HCT116 (cell line): ENCODE data around the gene PGBD2. TPM values are rescaled to one million over a fixed set of nuclear protein-coding genes. Genes with fewer than 3 reads are reported as not detected.
"Not testable (repeated sequence)": the region's sequence is repeated elsewhere in the genome, so short reads cannot be mapped to it uniquely, and the experiment has no call there.

Experiments
- ATAC-seq: fragments of 200-7000 bp; cut with Tn5 transposase; 2 replicates; pipeline ENCODE4 v1.9.1; 2020; ENCODE audit warnings: mild to moderate bottlenecking, moderate library complexity
- BruUV-seq: library from RNA; stranded (reverse); fragments of 400-500 nt; replicated peaks from 2 replicates; lab custom pipeline; 2021; lab: Mats Ljungman, UMichigan
- CTCF ChIA-PET: fragments of 300-600 bp; sonication (Branson Sonifier 250); formaldehyde crosslinking; loops from one replicate; lab custom pipeline; 2021; ENCODE audit warnings: antibody characterized with exemption; lab: Charles Lee
- POLR2A ChIA-PET: fragments of 300-600, 350-600 bp; sonication (Branson Sonifier 250); formaldehyde crosslinking; loops from one replicate; lab custom pipeline; 2021; ENCODE audit warnings: antibody characterized with exemption; lab: Charles Lee
- RAD21 ChIA-PET, 2 experiments: fragments of 300-600 bp; sonication (Branson Sonifier 250); formaldehyde crosslinking; loops; one replicate each; lab custom pipeline; 2023; ENCODE audit warnings: low total read pairs in 2 of 2; ENCODE audit not compliant: uncharacterized antibody in 2 of 2, unreplicated experiment in 2 of 2, low non-redundant PET in 1 of 2; lab: Charles Lee
- DNase-seq: peaks from one replicate; pipeline ENCODE4 v3.0.0-alpha.2; 2010; ENCODE audit warnings: low read depth, low spot score
- H2AFZ ChIP-seq: fragments of 200-600 bp; shearing (Covaris generic), sonication (generic); 2 replicates; pipeline ENCODE4 v1.6.1; 2017; ENCODE audit warnings: low read depth, mixed run types, mixed read lengths, antibody characterized with exemption, low read length; ENCODE audit not compliant: poor library complexity, severe bottlenecking
- H3K27ac ChIP-seq: 2 replicates; pipeline ENCODE4 v1.5.1; 2012; ENCODE audit warnings: low read depth, low read length
- H3K27me3 ChIP-seq: fragments of 200-600 bp; sonication (generic); 2 replicates; pipeline ENCODE4 v1.6.1; 2016; ENCODE audit warnings: mixed run types, low read length, mixed read lengths; ENCODE audit not compliant: insufficient read depth
- H3K36me3 ChIP-seq, 2 experiments: fragments of 200-500 bp in 1 of 2; fragments of 200-600 bp in 1 of 2; sonication (Bioruptor generic) in 1 of 2; sonication (generic) in 1 of 2; 2 replicates each; pipeline versions ENCODE4 v1.5.1 to v1.6.1; 2014 to 2016; ENCODE audit warnings: low read length in 2 of 2, inconsistent platforms in 1 of 2, mixed read lengths in 1 of 2, mixed run types in 1 of 2; ENCODE audit not compliant: insufficient read depth in 2 of 2, control insufficient read depth in 1 of 2
- H3K4me1 ChIP-seq, 2 experiments: fragments of 200-600 bp in 1 of 2; sonication (generic) in 1 of 2; 2 replicates each; pipeline versions ENCODE4 v1.5.1 to v1.6.1; 2012 to 2017; ENCODE audit warnings: low read length in 2 of 2, inconsistent platforms in 1 of 2, mild to moderate bottlenecking in 1 of 2, mixed read lengths in 1 of 2, mixed run types in 1 of 2, moderate library complexity in 1 of 2; ENCODE audit not compliant: insufficient read depth in 2 of 2, control insufficient read depth in 1 of 2
- H3K4me2 ChIP-seq: fragments of 200-600 bp; sonication (generic); 2 replicates; pipeline ENCODE4 v1.6.1; 2017; ENCODE audit warnings: mixed run types, low read length, mixed read lengths
- H3K4me3 ChIP-seq, 2 experiments: fragments of 200-600 bp in 1 of 2; sonication (generic) in 1 of 2; replicated peaks in 1 of 2; 2 replicates each; pipeline ENCODE4 v1.5.1; 2011 to 2016; ENCODE audit warnings: low read length in 2 of 2, control low read depth in 1 of 2, low read depth in 1 of 2, mild to moderate bottlenecking in 1 of 2, mixed read lengths in 1 of 2, mixed run types in 1 of 2
- H3K79me2 ChIP-seq: fragments of 200-600 bp; sonication (generic); 2 replicates; pipeline ENCODE4 v1.6.1; 2017; ENCODE audit warnings: mild to moderate bottlenecking, mixed run types, low read length, moderate library complexity, mixed read lengths; ENCODE audit not compliant: insufficient read depth
- H3K9ac ChIP-seq: fragments of 200-600 bp; sonication (generic); 2 replicates; pipeline ENCODE4 v1.6.1; 2016; ENCODE audit warnings: low read length, mixed read lengths
- H3K9me2 ChIP-seq: fragments of 200-600 bp; sonication (generic), shearing (Covaris generic); 2 replicates; pipeline ENCODE4 v1.6.1; 2017; ENCODE audit warnings: mixed run types, mild to moderate bottlenecking, moderate library complexity; ENCODE audit not compliant: insufficient read depth
- H3K9me3 ChIP-seq, 2 experiments: fragments of 200-500 bp in 1 of 2; fragments of 200-600 bp in 1 of 2; sonication (Bioruptor generic) in 1 of 2; sonication (generic) in 1 of 2; 2 replicates each; pipeline ENCODE4 v1.6.1; 2014 to 2017; ENCODE audit warnings: low read length in 2 of 2, mixed read lengths in 2 of 2, inconsistent platforms in 1 of 2, low read depth in 1 of 2, mild to moderate bottlenecking in 1 of 2, mixed run types in 1 of 2, moderate library complexity in 1 of 2; ENCODE audit not compliant: control insufficient read depth in 1 of 2, insufficient read depth in 1 of 2
- H4K20me1 ChIP-seq: fragments of 200-600 bp; sonication (generic), shearing (Covaris generic); 2 replicates; pipeline ENCODE4 v1.6.1; 2017; ENCODE audit warnings: mixed run types, mild to moderate bottlenecking, moderate library complexity; ENCODE audit not compliant: insufficient read depth
- CBX3 ChIP-seq: IDR thresholded peaks from 2 replicates; pipeline ENCODE4 v1.6.1; 2012; ENCODE audit warnings: low read depth
- CTCF ChIP-seq, 3 experiments: fragments of 200-600 bp in 1 of 3; sonication (generic) in 1 of 3; IDR thresholded peaks in 2 of 3; conservative IDR thresholded peaks in 1 of 3; 2 replicates each; pipeline ENCODE4 v1.5.1; 2012 to 2017; ENCODE audit warnings: low read depth in 2 of 3, low read length in 2 of 3, antibody characterized with exemption in 1 of 3, borderline replicate concordance in 1 of 3, control low read depth in 1 of 3, mild to moderate bottlenecking in 1 of 3, mixed read lengths in 1 of 3, mixed run types in 1 of 3, moderate library complexity in 1 of 3; ENCODE audit not compliant: insufficient read depth in 1 of 3
- ELF1 ChIP-seq: IDR thresholded peaks from 2 replicates; pipeline ENCODE4 v1.6.1; 2012; ENCODE audit warnings: low read depth, borderline replicate concordance
- EZH2phosphoT487 ChIP-seq: fragments of 200-600 bp; IDR thresholded peaks from 2 replicates; pipeline ENCODE4 v1.6.1; 2018; ENCODE audit warnings: antibody characterized with exemption, borderline replicate concordance
- MAX ChIP-seq: IDR thresholded peaks from 2 replicates; pipeline ENCODE4 v1.6.1; 2012
- RAD21 ChIP-seq: IDR thresholded peaks from 2 replicates; pipeline ENCODE4 v1.6.1; 2012; ENCODE audit warnings: low read depth, mild to moderate bottlenecking
- SRF ChIP-seq: IDR thresholded peaks from 2 replicates; pipeline ENCODE4 v1.6.1; 2012; ENCODE audit warnings: low read depth
- TCF7L2 ChIP-seq: IDR thresholded peaks from 2 replicates; pipeline ENCODE4 v1.7.0; 2011; ENCODE audit warnings: borderline replicate concordance, inconsistent platforms; ENCODE audit not compliant: insufficient read depth, insufficient read length; ENCODE audit errors: extremely low read depth
- YY1 ChIP-seq: IDR thresholded peaks from 2 replicates; pipeline ENCODE4 v1.6.1; 2011; ENCODE audit warnings: low read length, low read depth, moderate library complexity, mild to moderate bottlenecking; ENCODE audit not compliant: insufficient replicate concordance; ENCODE audit errors: extremely low read depth
- ZBTB33 ChIP-seq: IDR thresholded peaks from 2 replicates; pipeline ENCODE4 v1.6.1; 2011; ENCODE audit warnings: mild to moderate bottlenecking, low read length, moderate library complexity; ENCODE audit not compliant: insufficient replicate concordance; ENCODE audit errors: extremely low read depth
- ZFX ChIP-seq: fragments of 450-650 bp; IDR thresholded peaks from 2 replicates; pipeline ENCODE4 v1.6.1; 2017
- intact Hi-C: fragments of 100-400 bp; cut with micrococcal nuclease; formaldehyde crosslinking; loops from 2 replicates; pipeline ENCODE4 v1.10.0; 2022
- total RNA-seq: library from RNA; stranded (reverse); gene quantifications from one replicate; pipeline ENCODE4 v1.2.1, GENCODE V29; 2021; ENCODE audit not compliant: unreplicated experiment

Gene PGBD2
- total RNA-seq, 1 experiment from 2014 or later = 5.1 TPM

- H3K4me3 ChIP-seq = no peak overlapping the region
- ChIA-PET CTCF (interaction anchor here (0.7 to 1.2 kb wide), 2 partner anchors 68 to 85 kb away, joined by 3 to 4 read pairs; partner anchors contain the start of gene ZNF692), RAD21 (no interaction called here)
- intact Hi-C loops = no loop called here
- no peak overlapping the region for H3K4me2 ChIP-seq
- no peaks in the 10 kb centered on the region for H3K36me3 ChIP-seq
- ATAC-seq (no peak), DNase-seq (no peak)
- no peak overlapping the region for H3K27ac ChIP-seq
- H3K9me2 ChIP-seq = no peaks in the 10 kb centered on the region
- H3K27me3 ChIP-seq = no peaks in the 10 kb centered on the region
- no peaks in the 10 kb centered on the region for H4K20me1 ChIP-seq
- BruUV-seq = no TSS peak
- no peaks in the 10 kb centered on the region for H3K4me1 ChIP-seq
- H3K9me3 ChIP-seq = no peaks in the 10 kb centered on the region
- H3K9ac ChIP-seq = no peak overlapping the region
- no peak overlapping the region for H2AFZ ChIP-seq
- no peaks in the 10 kb centered on the region for H3K79me2 ChIP-seq
- no peak for TF ChIP-seq ZFX
- TF ChIP-seq ZBTB33 = no peak
- TF ChIP-seq EZH2phosphoT487 = no peak
- no peak for TF ChIP-seq CTCF (IDR thresholded peaks at IDR 0.05 in 2 of 3, conservative IDR thresholded peaks at IDR 0.05 in 1 of 3; ENCODE audit: borderline replicate concordance in 1 of 3, insufficient read depth in 1 of 3, low read depth in 2 of 3, low read length in 2 of 3)
- no peak for TF ChIP-seq TCF7L2
- no peak for TF ChIP-seq ELF1
- no peak for TF ChIP-seq CBX3
- no peak for TF ChIP-seq MAX
- TF ChIP-seq RAD21 = no peak
- no peak for TF ChIP-seq YY1
- TF ChIP-seq SRF = no peak
- TF ChIP-seq, all 23 proteins: peak for 0
- POLR2A ChIA-PET = no interaction called here
Observed at GRCh38 chr1:248926401-248927182, 20.6 kb downstream of the PGBD2 start.

- H3K79me2 ChIP-seq, H3K4me2 ChIP-seq, POLR2A ChIA-PET, H3K9me3 ChIP-seq, H3K27me3 ChIP-seq, H3K27ac ChIP-seq, CTCF ChIA-PET, intact Hi-C loops, H3K4me1 ChIP-seq, H3K9me2 ChIP-seq, H2AFZ ChIP-seq, H3K4me3 ChIP-seq, ATAC-seq, BruUV-seq, H4K20me1 ChIP-seq, DNase-seq, H3K36me3 ChIP-seq, RAD21 ChIA-PET, H3K9ac ChIP-seq: not testable (repeated sequence)
Observed at GRCh38 chr1:248927283-248927682, 21.2 kb downstream of the PGBD2 start.
